Osteoblast (primary cell): Measurements from ENCODE around the gene CDR2L. TPM values are rescaled to one million over a fixed set of nuclear protein-coding genes. Genes with fewer than 3 reads are reported as not detected.

Experiments
- DNase-seq: peaks from one replicate; pipeline ENCODE4 v3.0.0; 2011; ENCODE audit warnings: low spot score, mixed read lengths; ENCODE audit not compliant: insufficient read length; ENCODE audit errors: missing footprints
- H2AFZ ChIP-seq: 2 replicates; pipeline ENCODE4 v1.6.0; 2011; ENCODE audit warnings: mild to moderate bottlenecking, low read length
- H3K27ac ChIP-seq: 2 replicates; pipeline ENCODE4 v1.5.1; 2011; ENCODE audit warnings: mild to moderate bottlenecking, low read depth, low read length, moderate library complexity
- H3K27me3 ChIP-seq: 2 replicates; pipeline ENCODE4 v1.6.0; 2012; ENCODE audit warnings: mild to moderate bottlenecking, control low read depth, inconsistent platforms, low read length, moderate library complexity; ENCODE audit not compliant: insufficient read depth
- H3K36me3 ChIP-seq: 2 replicates; pipeline ENCODE4 v1.5.1; 2011; ENCODE audit warnings: mild to moderate bottlenecking, low read length, control low read depth, moderate library complexity; ENCODE audit not compliant: insufficient read depth
- H3K4me1 ChIP-seq: 2 replicates; pipeline ENCODE4 v1.5.1; 2011; ENCODE audit warnings: mild to moderate bottlenecking, low read length, control low read depth, moderate library complexity; ENCODE audit not compliant: insufficient read depth
- H3K4me2 ChIP-seq: 2 replicates; pipeline ENCODE4 v1.6.0; 2011; ENCODE audit warnings: mild to moderate bottlenecking, low read length; ENCODE audit not compliant: insufficient read depth
- H3K4me3 ChIP-seq: fragments of 200-600 bp; sonication (generic); 3 replicates; pipeline ENCODE4 v1.5.1; 2012; ENCODE audit warnings: mild to moderate bottlenecking, low read length, inconsistent platforms; ENCODE audit not compliant: insufficient read depth
- H3K79me2 ChIP-seq: 2 replicates; pipeline ENCODE4 v1.6.0; 2012; ENCODE audit warnings: mild to moderate bottlenecking, low read length, control low read depth, inconsistent platforms; ENCODE audit not compliant: insufficient read depth
- H3K9me3 ChIP-seq: 2 replicates; pipeline ENCODE4 v1.5.1; 2011; ENCODE audit warnings: low read depth, low read length, control low read depth
- H4K20me1 ChIP-seq: 2 replicates; pipeline ENCODE4 v1.6.0; 2012; ENCODE audit warnings: mild to moderate bottlenecking, low read length, control low read depth; ENCODE audit not compliant: insufficient read depth
- total RNA-seq: library from RNA; depleted of rRNA; stranded (reverse); fragments of >200 nt; gene quantifications from 2 replicates; pipeline ENCODE4 v1.2.3, GENCODE V29; 2012
- TF ChIP-seq, protein P1 (sequence below): IDR thresholded peaks from 2 replicates; pipeline ENCODE4 v1.5.1; 2011; ENCODE audit warnings: mild to moderate bottlenecking, low read depth, low read length, moderate library complexity; ENCODE audit errors: extremely low read depth

Gene CDR2L
- total RNA-seq, result 15.9 and 16.6 TPM in 2 replicates

DNA sequence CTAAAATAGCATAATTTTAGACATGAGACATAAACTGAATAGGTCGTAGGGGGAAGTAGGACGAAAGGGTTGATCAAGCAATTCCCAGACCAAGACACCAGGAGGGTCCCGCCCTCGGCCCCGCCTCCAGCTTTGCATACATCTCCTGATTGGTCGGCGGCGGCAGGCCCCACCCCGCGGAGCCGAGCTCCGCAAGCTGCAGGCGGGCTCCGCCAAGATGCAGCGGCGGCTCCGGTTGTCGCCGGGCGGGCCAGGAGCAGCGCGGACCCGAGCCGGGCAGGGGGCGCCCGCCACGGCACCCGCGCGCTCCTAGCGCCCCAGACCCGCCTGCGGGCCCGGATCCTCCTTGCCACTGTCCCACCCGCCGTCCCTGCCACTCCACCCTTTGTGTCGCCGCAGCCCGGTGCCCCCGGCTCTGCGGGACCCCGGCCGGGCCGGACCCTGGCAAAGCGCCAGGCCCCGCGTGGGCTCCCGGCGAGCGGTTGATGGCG is at the start of gene CDR2L:
CDR2L (plus strand) TSS at position 215 of the 491 bp plus-strand sequence. CDS start 412 bp downstream, outside the sequence.
- Histone ChIP-seq H3K27ac (peak within 1 kb of the TSS; percentile 100), H3K4me2 (peak within 1 kb of the TSS; percentile 99), H2AFZ (peak within 1 kb of the TSS; percentile 93), H3K27me3 (no peaks in the 10 kb centered on the region), H3K79me2 (peaks cover 33% of the 10 kb centered on the region), H4K20me1 (peaks cover 3% of the 10 kb centered on the region), H3K4me3 (peak within 1 kb of the TSS; percentile 94), H3K36me3 (no peaks in the 10 kb centered on the region), H3K4me1 (peaks cover 22% of the 10 kb centered on the region), H3K9me3 (no peaks in the 10 kb centered on the region)
- peak; percentile 100 for DNase-seq
- TF ChIP-seq, protein P1, sequence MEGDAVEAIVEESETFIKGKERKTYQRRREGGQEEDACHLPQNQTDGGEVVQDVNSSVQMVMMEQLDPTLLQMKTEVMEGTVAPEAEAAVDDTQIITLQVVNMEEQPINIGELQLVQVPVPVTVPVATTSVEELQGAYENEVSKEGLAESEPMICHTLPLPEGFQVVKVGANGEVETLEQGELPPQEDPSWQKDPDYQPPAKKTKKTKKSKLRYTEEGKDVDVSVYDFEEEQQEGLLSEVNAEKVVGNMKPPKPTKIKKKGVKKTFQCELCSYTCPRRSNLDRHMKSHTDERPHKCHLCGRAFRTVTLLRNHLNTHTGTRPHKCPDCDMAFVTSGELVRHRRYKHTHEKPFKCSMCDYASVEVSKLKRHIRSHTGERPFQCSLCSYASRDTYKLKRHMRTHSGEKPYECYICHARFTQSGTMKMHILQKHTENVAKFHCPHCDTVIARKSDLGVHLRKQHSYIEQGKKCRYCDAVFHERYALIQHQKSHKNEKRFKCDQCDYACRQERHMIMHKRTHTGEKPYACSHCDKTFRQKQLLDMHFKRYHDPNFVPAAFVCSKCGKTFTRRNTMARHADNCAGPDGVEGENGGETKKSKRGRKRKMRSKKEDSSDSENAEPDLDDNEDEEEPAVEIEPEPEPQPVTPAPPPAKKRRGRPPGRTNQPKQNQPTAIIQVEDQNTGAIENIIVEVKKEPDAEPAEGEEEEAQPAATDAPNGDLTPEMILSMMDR, result no peak

DNA sequence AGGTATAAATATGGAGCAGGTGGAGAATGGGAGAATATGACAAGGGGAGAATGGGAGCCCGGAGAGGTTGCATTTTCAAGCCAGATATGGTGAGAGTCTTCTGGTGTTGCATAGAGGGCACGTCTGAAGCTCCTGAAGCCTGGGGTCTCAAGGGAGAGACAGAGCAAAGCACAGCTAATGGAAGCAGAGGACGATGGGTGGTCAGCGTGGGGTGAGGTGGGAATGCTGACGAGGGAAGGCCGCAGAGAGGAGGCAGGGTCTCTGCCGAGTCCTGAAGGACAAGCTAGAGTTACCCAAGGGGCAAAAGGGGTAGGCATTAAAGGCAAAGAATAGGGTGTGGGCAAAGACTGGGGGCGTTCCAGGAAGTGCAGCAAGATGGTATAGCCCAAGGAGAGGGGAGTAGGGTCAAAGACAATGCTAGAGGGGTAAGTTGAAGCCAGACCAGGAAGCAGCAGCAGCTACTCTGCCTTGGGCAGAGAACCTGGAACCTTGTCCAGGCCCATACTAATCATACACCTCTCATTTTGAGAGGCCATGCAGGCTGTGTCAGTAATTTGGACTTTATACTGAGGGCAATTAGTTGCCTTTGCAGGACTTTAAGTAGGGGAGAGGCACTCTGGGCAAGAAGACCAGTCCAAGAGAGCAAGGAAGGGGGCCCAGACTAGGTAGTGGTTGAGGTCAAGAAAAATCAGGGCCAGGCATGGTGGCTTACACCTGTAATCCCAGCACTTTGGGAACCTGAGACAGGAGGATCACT is 49.1 kb upstream of the CDR2L start:
- H3K4me3 ChIP-seq, result no peak overlapping the region
- H3K79me2 ChIP-seq, result no peaks in the 10 kb centered on the region
- H3K9me3 ChIP-seq, result no peaks in the 10 kb centered on the region
- TF ChIP-seq, protein P1, result no peak
- H3K4me1 ChIP-seq, result no peaks in the 10 kb centered on the region
- H3K4me2 ChIP-seq, result no peak overlapping the region
- no peak for DNase-seq
- H3K36me3 ChIP-seq, result no peaks in the 10 kb centered on the region
- H3K27ac ChIP-seq, result no peak overlapping the region
- no peak overlapping the region for H2AFZ ChIP-seq
- H3K27me3 ChIP-seq, result peaks cover 57% of the 10 kb centered on the region
- H4K20me1 ChIP-seq, result no peaks in the 10 kb centered on the region

DNA sequence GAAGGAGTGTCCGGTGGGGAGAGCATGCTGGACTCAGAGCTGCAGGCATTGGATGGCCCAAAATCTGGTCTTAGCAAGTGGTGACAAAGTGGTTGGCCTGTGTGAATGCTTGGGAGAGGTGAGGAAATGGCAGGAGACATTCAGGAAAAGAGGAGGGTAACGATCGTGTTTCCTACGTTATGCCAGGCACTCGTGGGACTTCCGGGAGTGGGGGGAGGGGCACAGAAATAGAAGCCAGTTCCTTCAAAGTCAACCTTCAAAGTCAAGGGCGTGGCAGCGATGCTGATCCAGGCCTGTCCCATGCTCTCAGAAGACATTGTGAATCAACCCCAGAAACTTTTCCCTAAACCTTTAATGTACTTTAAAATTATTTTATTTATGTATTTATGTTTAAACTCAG is 47.9 kb upstream of the CDR2L start:
- no peaks in the 10 kb centered on the region for H4K20me1 ChIP-seq
- no peaks in the 10 kb centered on the region for H3K79me2 ChIP-seq
- TF ChIP-seq, protein P1, result no peak
- peaks cover 56% of the 10 kb centered on the region for H3K27me3 ChIP-seq
- no peaks in the 10 kb centered on the region for H3K9me3 ChIP-seq
- no peak overlapping the region for H3K27ac ChIP-seq
- no peak for DNase-seq
- no peak overlapping the region for H3K4me3 ChIP-seq
- no peak overlapping the region for H3K4me2 ChIP-seq
- H3K4me1 ChIP-seq, result no peaks in the 10 kb centered on the region
- H3K36me3 ChIP-seq, result no peaks in the 10 kb centered on the region
- H2AFZ ChIP-seq, result no peak overlapping the region

DNA sequence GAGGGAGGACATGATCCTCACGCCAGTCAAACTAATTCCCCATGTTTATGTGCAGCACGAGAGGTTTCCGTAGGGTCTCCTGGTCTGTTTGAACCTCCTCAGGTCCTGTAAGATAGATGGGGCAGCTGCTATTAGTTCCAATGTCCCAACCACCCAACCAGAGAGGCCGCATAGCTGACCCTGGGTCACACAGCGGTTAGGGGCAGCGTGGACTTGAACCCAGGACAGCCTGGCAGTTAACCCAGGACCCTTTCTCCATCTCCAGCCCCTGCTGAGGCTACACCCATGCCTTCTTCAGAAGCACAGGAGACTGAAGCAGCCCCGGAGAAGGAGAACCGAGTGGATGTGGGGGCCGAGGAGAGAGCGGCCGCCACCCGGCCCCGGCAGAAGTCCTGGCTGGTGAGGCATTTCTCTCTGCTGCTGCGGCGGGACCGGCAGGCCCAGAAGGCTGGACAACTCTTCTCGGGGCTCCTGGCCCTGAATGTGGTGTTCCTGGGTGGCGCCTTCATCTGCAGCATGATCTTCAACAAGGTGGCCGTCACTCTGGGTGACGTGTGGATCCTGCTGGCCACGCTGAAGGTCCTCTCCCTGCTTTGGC is 46.2 kb upstream of the CDR2L start:
- TF ChIP-seq, protein P1, result no peak
- Histone ChIP-seq H2AFZ (no peak overlapping the region), H3K9me3 (no peaks in the 10 kb centered on the region), H3K4me2 (no peak overlapping the region), H3K4me3 (no peak overlapping the region), H3K4me1 (no peaks in the 10 kb centered on the region), H4K20me1 (no peaks in the 10 kb centered on the region), H3K79me2 (no peaks in the 10 kb centered on the region), H3K36me3 (no peaks in the 10 kb centered on the region), H3K27me3 (peaks cover 46% of the 10 kb centered on the region), H3K27ac (no peak overlapping the region)
- no peak for DNase-seq
